ENCODE results near the gene AKAP10. TPM values are rescaled to one million over a fixed set of nuclear protein-coding genes. Genes with fewer than 3 reads are reported as not detected.

The AKAP10 gene
- total RNA-seq, 1 donor from 2014 or later = 27.8 TPM

DNA sequence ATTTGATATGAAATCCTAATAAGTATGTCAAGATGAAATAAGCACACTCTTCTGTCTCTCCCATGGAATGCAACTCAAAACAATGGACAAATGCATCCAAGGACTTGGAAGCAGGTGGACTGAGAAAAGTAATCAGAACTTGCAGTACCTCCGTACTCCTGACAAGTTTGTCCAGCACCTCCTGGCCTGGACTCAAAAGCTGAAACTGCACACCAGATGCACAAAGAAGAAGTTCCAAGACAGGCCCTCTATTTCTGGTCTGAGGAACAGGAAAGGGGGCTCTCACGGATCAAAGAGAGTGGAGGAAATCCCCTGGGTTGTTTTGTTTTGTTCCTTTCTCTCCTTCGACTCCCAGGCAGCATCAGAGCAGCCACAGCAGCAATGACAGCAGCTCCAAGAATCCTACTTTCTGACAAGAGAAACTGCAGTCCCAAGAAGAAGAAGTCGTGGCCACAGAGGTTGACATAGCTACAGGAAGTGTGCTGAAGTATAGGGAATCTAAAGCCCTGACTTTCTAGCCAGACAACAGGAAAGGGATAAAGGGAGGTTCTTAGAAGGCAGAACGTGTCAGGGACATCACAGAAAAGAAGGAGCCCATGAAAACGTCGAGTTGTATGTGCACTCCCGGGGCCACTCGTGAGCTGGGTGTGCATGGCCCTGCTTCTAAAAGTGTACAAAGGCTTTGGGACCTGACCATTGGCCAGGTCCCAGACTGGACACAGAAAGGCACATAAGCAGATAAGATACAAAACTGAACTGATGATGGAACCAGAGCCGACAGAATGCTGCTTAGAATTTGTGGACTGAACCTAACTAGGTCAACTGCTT, 29.3 kb downstream of the AKAP10 start:
- H3K36me3 Mint-ChIP-seq (ENCODE audit: low read depth, unreplicated experiment) = peaks cover 2% of the 10 kb centered on the region

DNA sequence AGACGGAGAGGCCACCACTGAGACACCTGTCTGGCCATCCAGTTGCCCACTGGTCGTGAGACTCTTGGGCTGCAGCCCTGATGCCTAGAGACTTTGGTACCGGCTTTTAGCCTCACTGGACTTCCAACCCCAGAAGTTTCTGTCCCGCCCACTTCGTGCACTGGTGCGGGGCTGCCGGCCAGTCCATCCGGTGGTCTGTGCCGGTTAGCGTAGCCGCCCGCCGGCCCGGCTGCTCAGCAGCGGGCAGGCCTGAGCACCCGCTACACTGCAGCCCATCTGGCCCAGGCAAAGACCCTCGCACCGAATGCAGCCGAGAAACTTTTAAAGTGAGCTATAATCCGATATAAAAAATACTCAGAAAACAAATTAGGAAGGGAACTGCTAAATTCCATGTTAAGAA, 30.7 kb downstream of the AKAP10 start:
- H3K9me3 ChIP-seq (ENCODE audit: insufficient read depth, low read depth, low read length) = no peaks in the 10 kb centered on the region
- peaks cover 75% of the 10 kb centered on the region for H3K79me2 ChIP-seq (ENCODE audit: insufficient read depth, low read length)
- FAIRE-seq (no peak), DNase-seq (ENCODE audit: low read depth) (no peak)
- H3K36me3 Mint-ChIP-seq (ENCODE audit: low read depth, unreplicated experiment) = peaks cover 5% of the 10 kb centered on the region
- H3K4me2 ChIP-seq (ENCODE audit: low read length) = no peak overlapping the region
- H3K9ac ChIP-seq (ENCODE audit: low read length) = no peak overlapping the region
- no peak overlapping the region for H2AFZ ChIP-seq (ENCODE audit: low read depth, low read length)
- H3K27ac ChIP-seq (ENCODE audit: low read depth, low read length) = no peak overlapping the region
- H3K27me3 Mint-ChIP-seq (ENCODE audit: low read depth, unreplicated experiment) = no peaks in the 10 kb centered on the region
- H3K4me3 Mint-ChIP-seq (ENCODE audit: unreplicated experiment) = no peak overlapping the region
- H3K36me3 ChIP-seq (ENCODE audit: insufficient read depth, low read length) = peaks cover 9% of the 10 kb centered on the region
- no peaks in the 10 kb centered on the region for H3K4me1 ChIP-seq (ENCODE audit: insufficient read depth, low read length)
- H3K27ac Mint-ChIP-seq (ENCODE audit: unreplicated experiment) = no peak overlapping the region
- H3K4me3 ChIP-seq (ENCODE audit: insufficient read depth, low read depth, low read length) = no peak overlapping the region
- no peaks in the 10 kb centered on the region for H3K9me3 Mint-ChIP-seq (ENCODE audit: unreplicated experiment)
- peaks cover 25% of the 10 kb centered on the region for H3K4me1 Mint-ChIP-seq (ENCODE audit: low read depth, unreplicated experiment)
- no peak for TF ChIP-seq EZH2 (IDR thresholded peaks at IDR 0.05; ENCODE audit: insufficient read depth, low read length)
- TF ChIP-seq, protein P1, sequence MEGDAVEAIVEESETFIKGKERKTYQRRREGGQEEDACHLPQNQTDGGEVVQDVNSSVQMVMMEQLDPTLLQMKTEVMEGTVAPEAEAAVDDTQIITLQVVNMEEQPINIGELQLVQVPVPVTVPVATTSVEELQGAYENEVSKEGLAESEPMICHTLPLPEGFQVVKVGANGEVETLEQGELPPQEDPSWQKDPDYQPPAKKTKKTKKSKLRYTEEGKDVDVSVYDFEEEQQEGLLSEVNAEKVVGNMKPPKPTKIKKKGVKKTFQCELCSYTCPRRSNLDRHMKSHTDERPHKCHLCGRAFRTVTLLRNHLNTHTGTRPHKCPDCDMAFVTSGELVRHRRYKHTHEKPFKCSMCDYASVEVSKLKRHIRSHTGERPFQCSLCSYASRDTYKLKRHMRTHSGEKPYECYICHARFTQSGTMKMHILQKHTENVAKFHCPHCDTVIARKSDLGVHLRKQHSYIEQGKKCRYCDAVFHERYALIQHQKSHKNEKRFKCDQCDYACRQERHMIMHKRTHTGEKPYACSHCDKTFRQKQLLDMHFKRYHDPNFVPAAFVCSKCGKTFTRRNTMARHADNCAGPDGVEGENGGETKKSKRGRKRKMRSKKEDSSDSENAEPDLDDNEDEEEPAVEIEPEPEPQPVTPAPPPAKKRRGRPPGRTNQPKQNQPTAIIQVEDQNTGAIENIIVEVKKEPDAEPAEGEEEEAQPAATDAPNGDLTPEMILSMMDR (IDR thresholded peaks at IDR 0.05; ENCODE audit: insufficient read depth, low read depth, low read length) = no peak
- H3K27me3 ChIP-seq (ENCODE audit: insufficient read depth, low read length) = no peaks in the 10 kb centered on the region
- peaks cover 58% of the 10 kb centered on the region for H4K20me1 ChIP-seq (ENCODE audit: insufficient read depth, low read length)

More for the DNA sequence above, 29.3 kb downstream of the AKAP10 start:
- Histone ChIP-seq H3K4me1 (ENCODE audit: insufficient read depth, low read length) (no peaks in the 10 kb centered on the region), H2AFZ (ENCODE audit: low read depth, low read length) (no peak overlapping the region), H3K4me3 (ENCODE audit: insufficient read depth, low read depth, low read length) (no peak overlapping the region), H3K4me2 (ENCODE audit: low read length) (peak overlapping the region; percentile 30), H3K27me3 (ENCODE audit: insufficient read depth, low read length) (no peaks in the 10 kb centered on the region), H3K27ac (ENCODE audit: low read depth, low read length) (no peak overlapping the region), H3K9me3 (ENCODE audit: insufficient read depth, low read depth, low read length) (no peaks in the 10 kb centered on the region), H3K36me3 (ENCODE audit: insufficient read depth, low read length) (peaks cover 9% of the 10 kb centered on the region), H3K9ac (ENCODE audit: low read length) (peak overlapping the region; percentile 7), H4K20me1 (ENCODE audit: insufficient read depth, low read length) (peaks cover 57% of the 10 kb centered on the region), H3K79me2 (ENCODE audit: insufficient read depth, low read length) (peaks cover 76% of the 10 kb centered on the region)
- no peaks in the 10 kb centered on the region for H3K27me3 Mint-ChIP-seq (ENCODE audit: low read depth, unreplicated experiment)
- H3K4me3 Mint-ChIP-seq (ENCODE audit: unreplicated experiment) = no peak overlapping the region
- FAIRE-seq (no peak), DNase-seq (ENCODE audit: low read depth) (peak; percentile 12)
- TF ChIP-seq, protein P1 (IDR thresholded peaks at IDR 0.05; ENCODE audit: insufficient read depth, low read depth, low read length) = no peak
- TF ChIP-seq EZH2 (IDR thresholded peaks at IDR 0.05; ENCODE audit: insufficient read depth, low read length) = no peak
- no peaks in the 10 kb centered on the region for H3K9me3 Mint-ChIP-seq (ENCODE audit: unreplicated experiment)
- peak overlapping the region; percentile 56 for H3K27ac Mint-ChIP-seq (ENCODE audit: unreplicated experiment)
- H3K4me1 Mint-ChIP-seq (ENCODE audit: low read depth, unreplicated experiment) = peaks cover 19% of the 10 kb centered on the region
